HepG2 (cell line): Measurements from ENCODE around the gene APBB3.

Source experiments
- CC2D1A ChIP-seq: sonication (generic); formaldehyde crosslinking; IDR thresholded peaks from 2 replicates; pipeline ENCODE4 v1.8.1; 2023; ENCODE audit warnings: mild to moderate bottlenecking, missing genetic modification reagents
- CHD2 ChIP-seq: IDR thresholded peaks from 2 replicates; pipeline ENCODE4 v1.6.1; 2011; ENCODE audit warnings: low read depth, low read length, improper control_type of control experiment
- EED ChIP-seq: sonication (generic); formaldehyde crosslinking; IDR thresholded peaks from 2 replicates; pipeline ENCODE4 v1.5.0; 2020; ENCODE audit warnings: mild to moderate bottlenecking, missing genetic modification reagents
- FOXK1 ChIP-seq: sonication (generic); formaldehyde crosslinking; IDR thresholded peaks from 2 replicates; pipeline ENCODE4 v1.4.0; 2020; ENCODE audit warnings: low read depth, missing genetic modification reagents, borderline replicate concordance
- GABPA ChIP-seq, 2 experiments: IDR thresholded peaks; 2 replicates each; pipeline ENCODE4 v1.6.1; 2011 to 2016; ENCODE audit warnings: low read depth in 2 of 2, low read length in 1 of 2, missing biosample characterization in 1 of 2, missing genetic modification characterization in 1 of 2
- HNRNPL ChIP-seq: fragments of 200-400 bp; formaldehyde crosslinking; IDR thresholded peaks from 2 replicates; pipeline ENCODE4 v1.6.1; 2017; ENCODE audit warnings: mild to moderate bottlenecking, low read depth, low read length
- MAX ChIP-seq: IDR thresholded peaks from 2 replicates; pipeline ENCODE4 v1.6.1; 2012; ENCODE audit warnings: inconsistent platforms
- NFYC ChIP-seq: IDR thresholded peaks from 2 replicates; pipeline ENCODE4 v1.6.1; 2016; ENCODE audit warnings: missing genetic modification reagents, missing compliant biosample characterization
- POLR2A ChIP-seq, 2 experiments: IDR thresholded peaks; 2 replicates each; pipeline ENCODE4 v1.6.1; 2011; ENCODE audit warnings: low read depth in 2 of 2, low read length in 2 of 2, mild to moderate bottlenecking in 1 of 2, moderate library complexity in 1 of 2; ENCODE audit not compliant: insufficient read depth in 1 of 2
- POLR2AphosphoS5 ChIP-seq: IDR thresholded peaks from 2 replicates; pipeline ENCODE4 v1.6.1; 2012; ENCODE audit warnings: low read depth, low read length
- TBX2 ChIP-seq: sonication (generic); formaldehyde crosslinking; IDR thresholded peaks from 2 replicates; pipeline ENCODE4 v1.5.0; 2020; ENCODE audit warnings: missing genetic modification reagents, mild to moderate bottlenecking, borderline replicate concordance
- ZBTB1 ChIP-seq: sonication (generic); formaldehyde crosslinking; IDR thresholded peaks from 2 replicates; pipeline ENCODE4 v1.4.0; 2020; ENCODE audit warnings: missing genetic modification reagents, borderline replicate concordance
- ZNF891 ChIP-seq: sonication (generic); formaldehyde crosslinking; IDR thresholded peaks from 2 replicates; pipeline ENCODE4 v1.5.0; 2020; ENCODE audit warnings: mild to moderate bottlenecking, missing genetic modification reagents
- TF ChIP-seq, protein P1 (sequence below): sonication (generic); formaldehyde crosslinking; IDR thresholded peaks from 2 replicates; pipeline ENCODE4 v1.5.0; 2020; ENCODE audit warnings: mild to moderate bottlenecking, missing genetic modification reagents, moderate library complexity

DNA sequence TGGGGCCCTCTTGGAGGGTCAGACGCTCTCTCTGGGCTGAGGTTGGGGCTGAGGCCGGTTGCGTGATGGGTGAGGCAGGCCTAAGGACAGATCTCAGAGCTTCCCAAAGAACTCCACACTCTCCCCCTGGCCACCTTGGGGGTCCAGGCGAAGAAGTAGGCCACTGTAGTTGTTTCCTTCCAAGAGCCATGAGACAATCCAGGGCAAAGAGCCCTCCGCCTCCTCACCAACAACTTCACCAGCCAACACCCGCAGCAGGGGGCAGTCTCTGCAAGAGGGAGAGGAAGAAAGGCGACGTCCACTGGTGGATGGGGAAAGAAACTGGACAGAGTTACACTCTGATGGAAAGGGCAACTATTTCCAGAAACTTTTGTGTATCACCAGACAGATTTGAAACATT, 10.9 kb upstream of the APBB3 start:
- TF ChIP-seq CHD2 (no peak), NFYC (CRISPR knock-in tag) (no peak), ZBTB1 (CRISPR knock-in tag) (no peak), CC2D1A (CRISPR knock-in tag) (no peak), ZNF891 (no peak), FOXK1 (no peak), POLR2AphosphoS5 (no peak), TBX2 (CRISPR knock-in tag) (no peak), EED (no peak), MAX (no peak), GABPA (IDR thresholded peaks at IDR 0.05; ENCODE audit: low read depth, low read length) (no peak), GABPA (CRISPR knock-in tag; IDR thresholded peaks at IDR 0.05; ENCODE audit: low read depth) (peak; percentile 41; the same call in 1 of the 2 replicates), HNRNPL (no peak), POLR2A (IDR thresholded peaks at IDR 0.05; ENCODE audit: insufficient read depth in 1 of 2, low read depth in 2 of 2, low read length in 2 of 2) (no peak)
- TF ChIP-seq, protein P1, sequence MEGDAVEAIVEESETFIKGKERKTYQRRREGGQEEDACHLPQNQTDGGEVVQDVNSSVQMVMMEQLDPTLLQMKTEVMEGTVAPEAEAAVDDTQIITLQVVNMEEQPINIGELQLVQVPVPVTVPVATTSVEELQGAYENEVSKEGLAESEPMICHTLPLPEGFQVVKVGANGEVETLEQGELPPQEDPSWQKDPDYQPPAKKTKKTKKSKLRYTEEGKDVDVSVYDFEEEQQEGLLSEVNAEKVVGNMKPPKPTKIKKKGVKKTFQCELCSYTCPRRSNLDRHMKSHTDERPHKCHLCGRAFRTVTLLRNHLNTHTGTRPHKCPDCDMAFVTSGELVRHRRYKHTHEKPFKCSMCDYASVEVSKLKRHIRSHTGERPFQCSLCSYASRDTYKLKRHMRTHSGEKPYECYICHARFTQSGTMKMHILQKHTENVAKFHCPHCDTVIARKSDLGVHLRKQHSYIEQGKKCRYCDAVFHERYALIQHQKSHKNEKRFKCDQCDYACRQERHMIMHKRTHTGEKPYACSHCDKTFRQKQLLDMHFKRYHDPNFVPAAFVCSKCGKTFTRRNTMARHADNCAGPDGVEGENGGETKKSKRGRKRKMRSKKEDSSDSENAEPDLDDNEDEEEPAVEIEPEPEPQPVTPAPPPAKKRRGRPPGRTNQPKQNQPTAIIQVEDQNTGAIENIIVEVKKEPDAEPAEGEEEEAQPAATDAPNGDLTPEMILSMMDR (CRISPR knock-in tag): peak; percentile 92
